ENCODE results near the gene GSTA1. TPM values are rescaled to one million over a fixed set of nuclear protein-coding genes. Genes with fewer than 3 reads are reported as not detected.
"Not testable (repeated sequence)": the region's sequence is repeated elsewhere in the genome, so short reads cannot be mapped to it uniquely, and the experiment has no call there.

Gene GSTA1
- 0.32 TPM in 1 of 2 replicates, not detected in the other for total RNA-seq

- not testable (repeated sequence) for H3K4me3 ChIP-seq (ENCODE audit: low read depth, low read length); DNase-seq (ENCODE audit: low read depth)
These were observed at the start of gene GSTA1 for GRCh38 chr6:52803668-52804255. Gene GSTA1, minus strand, starts transcription at chr6:52803816. Its CDS starts 4,549 bp downstream, at chr6:52799267.

GRCh38 chr6:52849137-52849536, 45.5 kb upstream of the GSTA1 start:
- TF ChIP-seq, protein P1, sequence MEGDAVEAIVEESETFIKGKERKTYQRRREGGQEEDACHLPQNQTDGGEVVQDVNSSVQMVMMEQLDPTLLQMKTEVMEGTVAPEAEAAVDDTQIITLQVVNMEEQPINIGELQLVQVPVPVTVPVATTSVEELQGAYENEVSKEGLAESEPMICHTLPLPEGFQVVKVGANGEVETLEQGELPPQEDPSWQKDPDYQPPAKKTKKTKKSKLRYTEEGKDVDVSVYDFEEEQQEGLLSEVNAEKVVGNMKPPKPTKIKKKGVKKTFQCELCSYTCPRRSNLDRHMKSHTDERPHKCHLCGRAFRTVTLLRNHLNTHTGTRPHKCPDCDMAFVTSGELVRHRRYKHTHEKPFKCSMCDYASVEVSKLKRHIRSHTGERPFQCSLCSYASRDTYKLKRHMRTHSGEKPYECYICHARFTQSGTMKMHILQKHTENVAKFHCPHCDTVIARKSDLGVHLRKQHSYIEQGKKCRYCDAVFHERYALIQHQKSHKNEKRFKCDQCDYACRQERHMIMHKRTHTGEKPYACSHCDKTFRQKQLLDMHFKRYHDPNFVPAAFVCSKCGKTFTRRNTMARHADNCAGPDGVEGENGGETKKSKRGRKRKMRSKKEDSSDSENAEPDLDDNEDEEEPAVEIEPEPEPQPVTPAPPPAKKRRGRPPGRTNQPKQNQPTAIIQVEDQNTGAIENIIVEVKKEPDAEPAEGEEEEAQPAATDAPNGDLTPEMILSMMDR (IDR thresholded peaks at IDR 0.05; ENCODE audit: insufficient read depth, low read depth, low read length), result no peak
- no peak overlapping the region for H3K4me3 ChIP-seq (ENCODE audit: low read depth, low read length)
- no peak for DNase-seq (ENCODE audit: low read depth)

DNA sequence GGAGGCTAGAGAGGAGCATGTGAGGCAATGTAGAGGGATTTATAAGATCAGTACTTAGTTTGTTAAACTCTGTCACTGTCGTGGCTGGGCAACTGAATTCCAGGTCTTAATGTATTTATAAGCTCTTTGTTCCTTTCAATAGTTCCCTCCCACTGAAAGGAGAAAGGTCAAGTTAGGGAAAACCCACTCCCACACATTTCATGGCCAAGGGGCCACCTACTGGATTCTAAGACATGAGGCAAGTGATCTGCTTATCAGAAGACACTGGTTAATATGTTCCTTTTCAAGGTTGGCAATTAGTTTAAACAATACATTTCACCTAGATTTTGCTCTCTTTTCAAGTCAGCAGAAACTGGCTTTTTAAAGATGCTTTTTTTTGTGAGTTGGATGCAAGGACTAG, 42.4 kb upstream of the GSTA1 start:
- DNase-seq (ENCODE audit: low read depth), result no peak
- TF ChIP-seq, protein P1 (IDR thresholded peaks at IDR 0.05; ENCODE audit: insufficient read depth, low read depth, low read length), result no peak
- no peak overlapping the region for H3K4me3 ChIP-seq (ENCODE audit: low read depth, low read length)

- DNase-seq (ENCODE audit: low read depth), result no peak
- TF ChIP-seq, protein P1 (IDR thresholded peaks at IDR 0.05; ENCODE audit: insufficient read depth, low read depth, low read length), result no peak
These were observed 40.0 kb upstream of the GSTA1 start for GRCh38 chr6:52843605-52844004.

GRCh38 chr6:52840763-52841585, 37.4 kb upstream of the GSTA1 start, which contains the start of gene GSTA5:
Gene GSTA5, minus strand, starts transcription at chr6:52840813.
- TF ChIP-seq, protein P1 (IDR thresholded peaks at IDR 0.05; ENCODE audit: insufficient read depth, low read depth, low read length), result no peak
- H3K4me3 ChIP-seq (ENCODE audit: low read depth, low read length), result no peak within 1 kb of the TSS
- no peak for DNase-seq (ENCODE audit: low read depth)

More at GRCh38 chr6:52843605-52844004, 40.0 kb upstream of the GSTA1 start:
- H3K4me3 ChIP-seq (ENCODE audit: low read depth, low read length), result no peak overlapping the region

- DNase-seq (ENCODE audit: low read depth), result peak; percentile 66
- TF ChIP-seq, protein P1 (IDR thresholded peaks at IDR 0.05; ENCODE audit: insufficient read depth, low read depth, low read length), result peak; percentile 84
These were observed 35.8 kb upstream of the GSTA1 start for GRCh38 chr6:52839124-52840055.

More at GRCh38 chr6:52839124-52840055, 35.8 kb upstream of the GSTA1 start:
- no peak overlapping the region for H3K4me3 ChIP-seq (ENCODE audit: low read depth, low read length)
